ENCODE data around the gene SGMS1.
"Not testable (repeated sequence)": the region's sequence is repeated elsewhere in the genome, so short reads cannot be mapped to it uniquely, and the experiment has no call there.

DNA sequence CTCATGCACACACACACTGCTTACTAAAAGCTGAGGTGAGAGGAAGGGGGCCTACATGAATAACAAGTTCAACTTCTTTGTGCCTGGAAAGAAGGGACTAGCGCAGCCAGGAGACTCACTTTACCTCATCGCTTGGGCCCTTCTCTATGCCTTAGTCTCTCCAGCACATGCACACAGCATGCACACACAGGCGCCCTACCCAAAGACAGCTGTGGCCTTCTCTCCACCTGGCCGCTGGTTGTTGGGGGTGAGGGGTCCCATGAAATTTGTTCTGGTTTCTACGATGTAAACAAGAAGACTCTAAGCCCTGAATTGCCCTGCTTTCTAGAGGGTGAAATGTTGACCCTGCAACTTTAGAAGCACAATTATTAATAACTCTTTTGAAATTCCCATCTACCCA is 38.7 kb upstream of the SGMS1 start:
- TF ChIP-seq YY1 (IDR thresholded peaks at IDR 0.05; ENCODE audit: insufficient read depth, insufficient read length); ZNF274 (IDR thresholded peaks at IDR 0.05; ENCODE audit: low read depth, low read length); SUZ12 (IDR thresholded peaks at IDR 0.05; ENCODE audit: extremely low read depth, insufficient read depth, insufficient read length): not testable (repeated sequence)

Data from NT2/D1 (cell line).